ENCODE results near the gene WDR46.

WDR46 gene, protein sequence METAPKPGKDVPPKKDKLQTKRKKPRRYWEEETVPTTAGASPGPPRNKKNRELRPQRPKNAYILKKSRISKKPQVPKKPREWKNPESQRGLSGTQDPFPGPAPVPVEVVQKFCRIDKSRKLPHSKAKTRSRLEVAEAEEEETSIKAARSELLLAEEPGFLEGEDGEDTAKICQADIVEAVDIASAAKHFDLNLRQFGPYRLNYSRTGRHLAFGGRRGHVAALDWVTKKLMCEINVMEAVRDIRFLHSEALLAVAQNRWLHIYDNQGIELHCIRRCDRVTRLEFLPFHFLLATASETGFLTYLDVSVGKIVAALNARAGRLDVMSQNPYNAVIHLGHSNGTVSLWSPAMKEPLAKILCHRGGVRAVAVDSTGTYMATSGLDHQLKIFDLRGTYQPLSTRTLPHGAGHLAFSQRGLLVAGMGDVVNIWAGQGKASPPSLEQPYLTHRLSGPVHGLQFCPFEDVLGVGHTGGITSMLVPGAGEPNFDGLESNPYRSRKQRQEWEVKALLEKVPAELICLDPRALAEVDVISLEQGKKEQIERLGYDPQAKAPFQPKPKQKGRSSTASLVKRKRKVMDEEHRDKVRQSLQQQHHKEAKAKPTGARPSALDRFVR

DNA sequence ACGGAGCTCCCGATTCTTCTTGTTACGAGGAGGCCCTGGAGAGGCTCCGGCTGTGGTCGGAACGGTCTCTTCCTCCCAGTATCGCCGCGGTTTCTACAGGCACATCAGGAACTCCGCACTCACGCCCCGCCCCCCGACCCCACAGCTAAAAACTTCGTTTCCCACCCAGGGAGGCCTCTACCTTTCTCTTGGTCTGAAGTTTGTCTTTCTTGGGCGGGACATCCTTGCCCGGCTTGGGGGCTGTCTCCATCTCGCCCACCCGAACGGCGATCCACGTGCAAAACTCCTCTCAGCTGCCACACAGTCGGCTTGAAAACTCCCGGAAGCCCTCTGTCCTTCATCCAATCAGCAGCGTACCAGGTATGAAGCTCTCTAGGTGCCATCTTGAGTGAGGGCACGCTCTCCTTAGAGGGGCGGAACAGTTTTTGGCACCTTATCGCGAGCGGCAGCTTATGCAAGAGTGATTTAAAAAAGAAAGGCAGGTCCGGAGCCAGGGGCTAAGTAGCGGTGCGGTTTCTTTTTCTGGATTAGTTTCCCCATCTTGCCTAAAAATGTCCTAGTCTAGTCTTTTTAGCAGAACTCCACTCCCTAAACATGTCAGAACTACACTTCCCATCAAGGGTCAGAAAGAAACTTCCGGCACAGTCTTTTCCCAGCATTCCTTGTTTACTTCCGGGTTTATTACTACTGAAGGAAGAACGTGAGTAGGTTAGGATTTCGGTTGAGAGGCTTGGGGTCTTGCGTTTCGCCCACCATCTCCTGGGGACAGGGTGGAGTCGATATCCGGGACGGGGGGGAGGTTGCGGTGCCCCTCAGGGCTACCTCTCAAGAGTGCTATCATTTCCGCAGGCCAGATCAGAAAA lies at the start of gene WDR46, which contains the start of gene PFDN6:
TSS of gene WDR46 (minus strand) at position 319 of the 863 bp plus-strand sequence. CDS start at position 250, 69 bp downstream.
TSS of gene PFDN6 (plus strand) at position 681 of the 863 bp plus-strand sequence. CDS start 256 bp downstream, outside the sequence.
- peaks cover 74% of the 10 kb centered on the region for H3K36me3 ChIP-seq
- peak within 1 kb of the TSS; percentile 62 for H3K27ac ChIP-seq

DNA sequence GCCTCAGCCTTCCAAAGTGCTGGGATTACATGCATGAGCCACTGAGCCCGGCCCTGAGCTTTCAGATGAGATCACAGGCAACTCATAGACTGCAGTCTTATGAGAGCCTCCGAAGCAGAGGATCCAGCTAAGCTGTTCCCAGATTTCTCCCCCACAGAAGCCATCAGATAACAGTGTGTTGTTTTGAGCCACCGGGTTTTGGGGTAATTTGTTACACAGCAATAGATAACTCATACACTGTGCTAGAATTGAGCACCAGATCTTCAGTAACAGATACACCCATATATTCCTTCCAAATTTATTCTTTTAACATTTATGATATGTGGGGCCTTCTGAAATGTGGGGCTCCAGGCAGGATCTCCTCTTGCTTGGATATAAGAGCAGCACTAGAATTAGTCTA lies 47.5 kb upstream of the WDR46 start:
- Histone ChIP-seq H3K36me3 (no peaks in the 10 kb centered on the region), H3K4me3 (ENCODE audit: low read depth, low read length) (no peak overlapping the region), H3K27me3 (ENCODE audit: insufficient read depth, low read depth, severe bottlenecking) (no peaks in the 10 kb centered on the region), H3K27ac (no peak overlapping the region), H3K9me3 (ENCODE audit: severe bottlenecking) (no peaks in the 10 kb centered on the region)
- DNase-seq, result no peak
- TF ChIP-seq, protein P1, sequence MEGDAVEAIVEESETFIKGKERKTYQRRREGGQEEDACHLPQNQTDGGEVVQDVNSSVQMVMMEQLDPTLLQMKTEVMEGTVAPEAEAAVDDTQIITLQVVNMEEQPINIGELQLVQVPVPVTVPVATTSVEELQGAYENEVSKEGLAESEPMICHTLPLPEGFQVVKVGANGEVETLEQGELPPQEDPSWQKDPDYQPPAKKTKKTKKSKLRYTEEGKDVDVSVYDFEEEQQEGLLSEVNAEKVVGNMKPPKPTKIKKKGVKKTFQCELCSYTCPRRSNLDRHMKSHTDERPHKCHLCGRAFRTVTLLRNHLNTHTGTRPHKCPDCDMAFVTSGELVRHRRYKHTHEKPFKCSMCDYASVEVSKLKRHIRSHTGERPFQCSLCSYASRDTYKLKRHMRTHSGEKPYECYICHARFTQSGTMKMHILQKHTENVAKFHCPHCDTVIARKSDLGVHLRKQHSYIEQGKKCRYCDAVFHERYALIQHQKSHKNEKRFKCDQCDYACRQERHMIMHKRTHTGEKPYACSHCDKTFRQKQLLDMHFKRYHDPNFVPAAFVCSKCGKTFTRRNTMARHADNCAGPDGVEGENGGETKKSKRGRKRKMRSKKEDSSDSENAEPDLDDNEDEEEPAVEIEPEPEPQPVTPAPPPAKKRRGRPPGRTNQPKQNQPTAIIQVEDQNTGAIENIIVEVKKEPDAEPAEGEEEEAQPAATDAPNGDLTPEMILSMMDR (IDR thresholded peaks at IDR 0.05; ENCODE audit: low read depth, low read length), result no peak

More for the DNA sequence above, at the start of gene WDR46, which contains the start of gene PFDN6:
- Histone ChIP-seq H3K27me3 (ENCODE audit: insufficient read depth, low read depth, severe bottlenecking) (no peaks in the 10 kb centered on the region), H3K4me3 (ENCODE audit: low read depth, low read length) (peak within 1 kb of the TSS; percentile 59), H3K9me3 (ENCODE audit: severe bottlenecking) (no peaks in the 10 kb centered on the region)
- TF ChIP-seq, protein P1 (IDR thresholded peaks at IDR 0.05; ENCODE audit: low read depth, low read length), result no peak
- peak; percentile 88 for DNase-seq

DNA sequence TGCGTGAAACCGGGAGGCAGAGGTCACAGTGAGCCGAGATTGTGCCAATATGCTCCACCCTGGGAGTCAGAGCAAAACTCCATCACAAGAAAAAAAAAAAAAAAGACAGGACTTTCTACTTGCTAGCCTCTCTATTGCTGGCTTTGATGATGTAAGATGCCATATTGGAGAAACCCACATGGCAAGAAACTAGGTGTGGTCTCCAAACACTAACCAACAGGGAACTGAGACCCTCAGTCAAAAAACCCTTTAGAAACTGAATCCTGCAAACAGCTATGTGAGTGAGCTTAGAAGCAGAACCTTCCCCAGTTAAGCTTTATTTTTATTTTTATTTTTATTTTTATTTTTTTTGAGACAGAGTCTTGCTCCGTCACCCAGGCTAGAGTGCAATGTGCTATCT lies 46.9 kb upstream of the WDR46 start:
- H3K27ac ChIP-seq, result no peak overlapping the region
- H3K27me3 ChIP-seq (ENCODE audit: insufficient read depth, low read depth, severe bottlenecking), result no peaks in the 10 kb centered on the region
- no peaks in the 10 kb centered on the region for H3K9me3 ChIP-seq (ENCODE audit: severe bottlenecking)
- no peaks in the 10 kb centered on the region for H3K36me3 ChIP-seq
- TF ChIP-seq, protein P1 (IDR thresholded peaks at IDR 0.05; ENCODE audit: low read depth, low read length), result no peak
- no peak overlapping the region for H3K4me3 ChIP-seq (ENCODE audit: low read depth, low read length)
- DNase-seq, result no peak

- H3K27ac ChIP-seq, result no peak overlapping the region
- TF ChIP-seq, protein P1 (IDR thresholded peaks at IDR 0.05; ENCODE audit: low read depth, low read length), result no peak
- H3K27me3 ChIP-seq (ENCODE audit: insufficient read depth, low read depth, severe bottlenecking), result no peaks in the 10 kb centered on the region
- no peak overlapping the region for H3K4me3 ChIP-seq (ENCODE audit: low read depth, low read length)
- DNase-seq, result no peak
- H3K36me3 ChIP-seq, result no peaks in the 10 kb centered on the region
- no peaks in the 10 kb centered on the region for H3K9me3 ChIP-seq (ENCODE audit: severe bottlenecking)
These were observed 44.6 kb upstream of the WDR46 start for GRCh38 chr6:33333666-33334065.

GRCh38 chr6:33330736-33331135 lies 41.7 kb upstream of the WDR46 start:
- no peak overlapping the region for H3K27ac ChIP-seq
- no peaks in the 10 kb centered on the region for H3K9me3 ChIP-seq (ENCODE audit: severe bottlenecking)
- H3K27me3 ChIP-seq (ENCODE audit: insufficient read depth, low read depth, severe bottlenecking), result no peaks in the 10 kb centered on the region
- H3K36me3 ChIP-seq, result no peaks in the 10 kb centered on the region
- no peak overlapping the region for H3K4me3 ChIP-seq (ENCODE audit: low read depth, low read length)
- TF ChIP-seq, protein P1 (IDR thresholded peaks at IDR 0.05; ENCODE audit: low read depth, low read length), result no peak
- DNase-seq, result no peak
